DOHH2 (cell line): ENCODE results near the gene VPS13A.

Experiments used
- EZH2phosphoT487 ChIP-seq: fragments of 200-600 bp; sonication (generic); IDR thresholded peaks from 2 replicates; pipeline ENCODE4 v1.6.1; 2017; ENCODE audit warnings: borderline replicate concordance, mild to moderate bottlenecking, antibody characterized with exemption, low read length, moderate library complexity, mixed read lengths
- TF ChIP-seq, protein P1 (sequence below): fragments of 200-600 bp; sonication (generic); IDR thresholded peaks from one replicate; pipeline ENCODE4 v1.5.1; 2014; ENCODE audit warnings: antibody characterized with exemption, mild to moderate bottlenecking, low read depth, low read length; ENCODE audit not compliant: poor library complexity, severe bottlenecking

DNA sequence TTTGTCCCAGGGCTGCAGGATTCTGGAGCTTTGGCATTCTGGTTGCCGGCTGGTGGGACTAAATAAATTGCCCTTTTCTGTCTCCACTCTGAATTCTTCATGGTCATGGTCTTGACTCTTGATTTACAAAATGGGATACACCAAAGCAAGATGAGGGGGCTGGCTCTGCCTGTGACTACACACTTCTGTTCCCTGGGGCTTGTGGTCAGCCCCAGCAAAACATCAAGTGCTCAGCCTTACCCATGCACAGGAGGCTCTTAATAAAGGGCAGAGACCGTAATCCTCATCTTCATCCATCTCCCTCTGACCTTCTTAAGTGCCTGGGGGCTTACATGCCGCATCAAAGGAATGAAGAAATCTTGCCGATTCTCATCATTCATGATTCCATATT is 272.7 kb downstream of the VPS13A start:
- TF ChIP-seq, protein P1, sequence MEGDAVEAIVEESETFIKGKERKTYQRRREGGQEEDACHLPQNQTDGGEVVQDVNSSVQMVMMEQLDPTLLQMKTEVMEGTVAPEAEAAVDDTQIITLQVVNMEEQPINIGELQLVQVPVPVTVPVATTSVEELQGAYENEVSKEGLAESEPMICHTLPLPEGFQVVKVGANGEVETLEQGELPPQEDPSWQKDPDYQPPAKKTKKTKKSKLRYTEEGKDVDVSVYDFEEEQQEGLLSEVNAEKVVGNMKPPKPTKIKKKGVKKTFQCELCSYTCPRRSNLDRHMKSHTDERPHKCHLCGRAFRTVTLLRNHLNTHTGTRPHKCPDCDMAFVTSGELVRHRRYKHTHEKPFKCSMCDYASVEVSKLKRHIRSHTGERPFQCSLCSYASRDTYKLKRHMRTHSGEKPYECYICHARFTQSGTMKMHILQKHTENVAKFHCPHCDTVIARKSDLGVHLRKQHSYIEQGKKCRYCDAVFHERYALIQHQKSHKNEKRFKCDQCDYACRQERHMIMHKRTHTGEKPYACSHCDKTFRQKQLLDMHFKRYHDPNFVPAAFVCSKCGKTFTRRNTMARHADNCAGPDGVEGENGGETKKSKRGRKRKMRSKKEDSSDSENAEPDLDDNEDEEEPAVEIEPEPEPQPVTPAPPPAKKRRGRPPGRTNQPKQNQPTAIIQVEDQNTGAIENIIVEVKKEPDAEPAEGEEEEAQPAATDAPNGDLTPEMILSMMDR, result no peak
- TF ChIP-seq EZH2phosphoT487, result no peak
